GM12878 (cell line): ENCODE results near the gene ATXN7L1. TPM values are rescaled to one million over a fixed set of nuclear protein-coding genes. Genes with fewer than 3 reads are reported as not detected.

Experiments
- ATAC-seq: fragments of 200-7000 bp; cut with Tn5 transposase; 3 replicates; pipeline ENCODE4 v1.9.1; 2020; ENCODE audit warnings: mild to moderate bottlenecking, moderate library complexity
- BruUV-seq: library from RNA; stranded (reverse); fragments of 400-500 nt; replicated peaks from 2 replicates; lab custom pipeline; 2021; lab: Mats Ljungman, UMichigan
- CTCF ChIA-PET: fragments of 300-600 bp; sonication (Branson Sonifier 250); formaldehyde crosslinking; extraction: SDS; loops from one replicate; lab custom pipeline; 2021; ENCODE audit warnings: inconsistent platforms; lab: Yijun Ruan, JAX
- POLR2A ChIA-PET: fragments of 350-600 bp; formaldehyde crosslinking; extraction: SDS; loops from one replicate; lab custom pipeline; 2021; ENCODE audit warnings: inconsistent platforms; lab: Charles Lee
- RAD21 ChIA-PET: fragments of 300-600 bp; sonication (Branson Sonifier 250); formaldehyde crosslinking; loops from one replicate; lab custom pipeline; 2023; ENCODE audit warnings: antibody characterized with exemption; ENCODE audit not compliant: unreplicated experiment; lab: Charles Lee
- SMC1A ChIA-PET: fragments of 300-600 bp; sonication (Branson Sonifier 250); formaldehyde crosslinking; loops from one replicate; lab custom pipeline; 2023; ENCODE audit not compliant: unreplicated experiment, uncharacterized antibody; lab: Charles Lee
- DNase-seq: peaks from one replicate; pipeline ENCODE4 v3.0.0-alpha.2; 2011; ENCODE audit warnings: low read depth, low spot score
- FAIRE-seq: peaks from 3 replicates; lab custom pipeline; 2011; peaks lifted over from hg19 to GRCh38; lab: Jason Lieb, UNC
- H2AFZ ChIP-seq: 2 replicates; pipeline ENCODE4 v1.6.0; 2011; ENCODE audit warnings: low read depth, low read length, control low read depth; ENCODE audit not compliant: control insufficient read depth
- H3K27ac ChIP-seq: 2 replicates; pipeline ENCODE4 v1.5.1; 2011; ENCODE audit warnings: control low read depth; ENCODE audit not compliant: control insufficient read depth, insufficient read depth
- H3K27me3 ChIP-seq, 2 experiments: replicated peaks in 1 of 2; 2 replicates each; pipeline versions ENCODE4 v1.6.0 to v1.6.1; 2011; ENCODE audit warnings: low read length in 1 of 2; ENCODE audit not compliant: control insufficient read depth in 2 of 2, insufficient read depth in 2 of 2
- H3K36me3 ChIP-seq, 2 experiments: 2 replicates each; pipeline ENCODE4 v1.5.1; 2011; ENCODE audit warnings: low read length in 1 of 2; ENCODE audit not compliant: control insufficient read depth in 2 of 2, insufficient read depth in 2 of 2
- H3K4me1 ChIP-seq: 2 replicates; pipeline ENCODE4 v1.6.1; 2011; ENCODE audit warnings: mild to moderate bottlenecking, low read length, moderate library complexity, mixed read lengths; ENCODE audit not compliant: control insufficient read depth, insufficient read depth
- H3K4me2 ChIP-seq: 2 replicates; pipeline ENCODE4 v1.6.0; 2011; ENCODE audit warnings: control low read depth; ENCODE audit not compliant: control insufficient read depth, insufficient read depth
- H3K4me3 ChIP-seq: fragments of 200-600 bp; sonication (generic); 2 replicates; pipeline ENCODE4 v1.5.1; 2016
- H3K79me2 ChIP-seq: 2 replicates; pipeline ENCODE4 v1.6.0; 2011; ENCODE audit warnings: low read length; ENCODE audit not compliant: control insufficient read depth, insufficient read depth
- H3K9ac ChIP-seq: 2 replicates; pipeline ENCODE4 v1.8.0; 2011; ENCODE audit warnings: low read length, control low read depth, mixed read lengths; ENCODE audit not compliant: control insufficient read depth, insufficient read depth
- H3K9me3 ChIP-seq: replicated peaks from 3 replicates; pipeline ENCODE4 v1.5.1; 2011; ENCODE audit warnings: mild to moderate bottlenecking, low read length; ENCODE audit not compliant: control insufficient read depth, insufficient read depth
- H4K20me1 ChIP-seq: 2 replicates; pipeline ENCODE4 v1.6.0; 2011; ENCODE audit not compliant: control insufficient read depth, insufficient read depth
- EED ChIP-seq: sonication (generic); IDR thresholded peaks from 2 replicates; pipeline ENCODE4 v1.6.1; 2016; ENCODE audit warnings: antibody characterized with exemption, low read depth
- ESRRA ChIP-seq: IDR thresholded peaks from 2 replicates; pipeline ENCODE4 v1.6.1; 2012; ENCODE audit warnings: mild to moderate bottlenecking, low read length, improper control_type of control experiment
- HCFC1 ChIP-seq: fragments of 150-350 bp; IDR thresholded peaks from 2 replicates; pipeline ENCODE4 v1.6.1; 2014; ENCODE audit warnings: low read length
- HDGF ChIP-seq: fragments of 450-650 bp; IDR thresholded peaks from 2 replicates; pipeline ENCODE4 v1.6.1; 2016; ENCODE audit warnings: antibody characterized with exemption
- JUNB ChIP-seq: IDR thresholded peaks from 2 replicates; pipeline ENCODE4 v1.6.1; 2016; ENCODE audit warnings: antibody characterized with exemption, mild to moderate bottlenecking
- MEF2A ChIP-seq: IDR thresholded peaks from 2 replicates; pipeline ENCODE4 v1.6.1; 2011; ENCODE audit warnings: low read depth, mild to moderate bottlenecking, low read length, moderate library complexity; ENCODE audit not compliant: insufficient read depth
- MTA2 ChIP-seq: fragments of 450-650 bp; IDR thresholded peaks from 2 replicates; pipeline ENCODE4 v1.6.1; 2016; ENCODE audit warnings: low read depth, mild to moderate bottlenecking, moderate library complexity
- PML ChIP-seq: IDR thresholded peaks from 2 replicates; pipeline ENCODE4 v1.6.1; 2012; ENCODE audit warnings: low read length, inconsistent platforms
- POLR2AphosphoS2 ChIP-seq: IDR thresholded peaks from 2 replicates; pipeline ENCODE4 v1.6.1; 2011; ENCODE audit warnings: low read depth, mild to moderate bottlenecking, low read length, improper control_type of control experiment, moderate library complexity
- SREBF1 ChIP-seq: IDR thresholded peaks from 2 replicates; pipeline ENCODE4 v1.6.1; 2012; ENCODE audit warnings: mild to moderate bottlenecking, low read length
- STAT1 ChIP-seq: fragments of 450-650 bp; conservative IDR thresholded peaks from 2 replicates; pipeline ENCODE4 v1.6.1; 2014; ENCODE audit warnings: antibody characterized with exemption, mild to moderate bottlenecking
- TBL1XR1 ChIP-seq: IDR thresholded peaks from 2 replicates; pipeline ENCODE4 v1.6.1; 2012; ENCODE audit warnings: low read depth, low read length, improper control_type of control experiment
- TCF3 ChIP-seq: IDR thresholded peaks from 2 replicates; pipeline ENCODE4 v1.6.1; 2012; ENCODE audit warnings: low read depth, mild to moderate bottlenecking, low read length, borderline replicate concordance; ENCODE audit not compliant: insufficient read depth
- WRNIP1 ChIP-seq: IDR thresholded peaks from 2 replicates; pipeline ENCODE4 v1.6.1; 2011; ENCODE audit warnings: low read depth, low read length, improper control_type of control experiment, borderline replicate concordance
- ZNF217 ChIP-seq: fragments of 450-650 bp; IDR thresholded peaks from 2 replicates; pipeline ENCODE4 v1.6.1; 2017; ENCODE audit warnings: antibody characterized with exemption, mild to moderate bottlenecking
- ZSCAN29 ChIP-seq: fragments of 450-650 bp; IDR thresholded peaks from 2 replicates; pipeline ENCODE4 v1.6.1; 2017; ENCODE audit warnings: mild to moderate bottlenecking, moderate library complexity
- WGBS: methylation state at CpG from one replicate; pipeline ENCODE4 v1.1.6; 2016; ENCODE audit warnings: low lambda C conversion rate; ENCODE audit not compliant: insufficient replicate concordance, insufficient coverage; ENCODE audit errors: missing lambda C conversion rate; 5-methylcytosine and 5-hydroxymethylcytosine counted together
- in situ Hi-C: fragments of 300-500 bp; cut with MboI; formaldehyde crosslinking; loops from 9 replicates; pipeline ENCODE4 v1.14.3; 2018; ENCODE audit warnings: mixed read lengths
- intact Hi-C: fragments of 100-400 bp; cut with micrococcal nuclease; formaldehyde crosslinking; loops from one replicate; pipeline ENCODE4 v1.14.2; 2022; ENCODE audit not compliant: unreplicated experiment
- polyA plus RNA-seq, 11 experiments: library from polyadenylated mRNA; depleted of rRNA in 4 of 11; unstranded in 6 of 11; stranded (reverse) in 5 of 11; fragments of >200 nt; fragmentation: Nextera tagmentation in 4 of 11; fragmentation: Illumina TruSeq in 1 of 11; extraction: Ambion mirVana in 4 of 11; extraction: Trizol in 1 of 11; gene quantifications; 1 replicate in 1 of 11; 2 replicates in 10 of 11; pipeline versions ENCODE4 v1.2.1 to v1.2.3, GENCODE V29; 2011 to 2016; ENCODE audit warnings: inconsistent platforms in 2 of 11, missing spikeins in 2 of 11, low read depth in 1 of 11
- total RNA-seq, 4 experiments: library from RNA; depleted of rRNA in 3 of 4; stranded (reverse); fragments of >200 nt in 3 of 4; fragmentation: Illumina TruSeq in 1 of 4; extraction: Trizol in 1 of 4; gene quantifications; 2 replicates each; pipeline versions ENCODE4 v1.2.1 to v1.2.3, GENCODE V29; 2013 to 2021
- TF ChIP-seq, protein P1 (sequence below): IDR thresholded peaks from 2 replicates; pipeline ENCODE4 v1.6.1; 2011; ENCODE audit warnings: mild to moderate bottlenecking, low read depth, low read length, moderate library complexity; ENCODE audit not compliant: insufficient replicate concordance
- TF ChIP-seq, protein P2 (sequence below): fragments of 450-650 bp; IDR thresholded peaks from 2 replicates; pipeline ENCODE4 v1.6.1; 2018; ENCODE audit warnings: borderline replicate concordance, mild to moderate bottlenecking; ENCODE audit not compliant: partially characterized antibody
- TF ChIP-seq, protein P3 (sequence below): fragments of 450-650 bp; IDR thresholded peaks from 2 replicates; pipeline ENCODE4 v1.6.1; 2017; ENCODE audit warnings: low read depth, mild to moderate bottlenecking, moderate library complexity

Gene ATXN7L1
- total and polyA plus RNA-seq, 10 of the 15 experiments (the other 5 are each of a cell fraction or from before 2014, with no cell fraction given), result 0.40 to 2.9 (median 1.2) TPM

DNA sequence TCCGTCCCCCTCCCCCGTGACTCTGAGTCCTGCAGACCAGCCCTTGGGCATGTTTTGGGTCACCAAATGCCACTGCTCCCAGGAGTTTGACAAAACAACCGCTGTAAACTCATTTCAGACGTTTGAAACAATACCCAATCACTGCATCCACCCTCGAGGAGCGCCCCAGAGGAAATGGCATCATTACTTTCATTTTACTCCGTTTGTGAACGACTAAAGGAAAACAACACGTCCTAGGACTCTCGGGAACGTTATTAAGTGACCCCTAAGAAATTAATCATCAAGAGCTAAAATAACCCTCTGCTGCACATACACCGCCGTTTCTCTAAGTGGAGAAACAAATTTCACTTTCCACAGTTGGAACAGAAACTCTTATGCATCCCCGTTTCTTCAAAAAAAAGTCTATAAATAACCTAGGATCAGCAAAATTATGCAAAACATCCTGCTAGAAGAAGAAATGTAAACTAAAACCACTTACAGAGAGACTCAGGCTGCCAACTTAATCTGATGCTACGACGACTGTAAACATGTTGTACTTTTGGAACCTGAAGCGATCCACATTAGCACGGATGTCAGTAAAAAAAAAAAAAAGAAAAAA, 185.2 kb downstream of the ATXN7L1 start:
- ChIA-PET POLR2A (no interaction called here), SMC1A (interaction anchor here (1.0 kb wide), 1 partner anchor 19 kb away, joined by 3 read pairs; no protein-coding TSS in a partner anchor), RAD21 (no interaction called here), CTCF (interaction anchor here (1.0 kb wide), 1 partner anchor 35 kb away, joined by 4 read pairs; no protein-coding TSS in a partner anchor)
- in situ Hi-C loops, result no loop called here
- FAIRE-seq, result peak; percentile 84
- intact Hi-C loops, result no loop called here
- Histone ChIP-seq H3K36me3 (no peaks in the 10 kb centered on the region), H3K4me1 (no peaks in the 10 kb centered on the region; the same call in 1 of the 2 replicates), H4K20me1 (no peaks in the 10 kb centered on the region), H3K9ac (peak overlapping the region; percentile 19; the same call in 1 of the 2 replicates), H2AFZ (peak overlapping the region; percentile 87), H3K4me3 (peak overlapping the region; percentile 69), H3K79me2 (no peaks in the 10 kb centered on the region), H3K27me3 (no peaks in the 10 kb centered on the region), H3K4me2 (peak overlapping the region; percentile 95), H3K9me3 (no peaks in the 10 kb centered on the region; the same call in 1 of the 3 replicates), H3K27ac (no peak overlapping the region)
- no peak for DNase-seq
- TF ChIP-seq ZNF217, result no peak
- TF ChIP-seq HCFC1, result no peak
- TF ChIP-seq TCF3, result no peak
- TF ChIP-seq MTA2, result no peak
- 0 out of 2 replicates have a peak, but pooled peaks have one; percentile 7 for TF ChIP-seq MEF2A
- no peak for TF ChIP-seq STAT1
- no peak for TF ChIP-seq POLR2AphosphoS2
- TF ChIP-seq WRNIP1, result no peak
- TF ChIP-seq EED, result peak; percentile 64
- TF ChIP-seq, protein P1, sequence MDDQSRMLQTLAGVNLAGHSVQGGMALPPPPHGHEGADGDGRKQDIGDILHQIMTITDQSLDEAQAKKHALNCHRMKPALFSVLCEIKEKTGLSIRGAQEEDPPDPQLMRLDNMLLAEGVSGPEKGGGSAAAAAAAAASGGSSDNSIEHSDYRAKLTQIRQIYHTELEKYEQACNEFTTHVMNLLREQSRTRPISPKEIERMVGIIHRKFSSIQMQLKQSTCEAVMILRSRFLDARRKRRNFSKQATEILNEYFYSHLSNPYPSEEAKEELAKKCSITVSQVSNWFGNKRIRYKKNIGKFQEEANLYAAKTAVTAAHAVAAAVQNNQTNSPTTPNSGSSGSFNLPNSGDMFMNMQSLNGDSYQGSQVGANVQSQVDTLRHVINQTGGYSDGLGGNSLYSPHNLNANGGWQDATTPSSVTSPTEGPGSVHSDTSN, result no peak
- TF ChIP-seq ESRRA, result no peak
- no peak for TF ChIP-seq ZSCAN29
- no peak for TF ChIP-seq SREBF1
- TF ChIP-seq HDGF, result no peak
- TF ChIP-seq TBL1XR1, result no peak
- TF ChIP-seq, protein P2, sequence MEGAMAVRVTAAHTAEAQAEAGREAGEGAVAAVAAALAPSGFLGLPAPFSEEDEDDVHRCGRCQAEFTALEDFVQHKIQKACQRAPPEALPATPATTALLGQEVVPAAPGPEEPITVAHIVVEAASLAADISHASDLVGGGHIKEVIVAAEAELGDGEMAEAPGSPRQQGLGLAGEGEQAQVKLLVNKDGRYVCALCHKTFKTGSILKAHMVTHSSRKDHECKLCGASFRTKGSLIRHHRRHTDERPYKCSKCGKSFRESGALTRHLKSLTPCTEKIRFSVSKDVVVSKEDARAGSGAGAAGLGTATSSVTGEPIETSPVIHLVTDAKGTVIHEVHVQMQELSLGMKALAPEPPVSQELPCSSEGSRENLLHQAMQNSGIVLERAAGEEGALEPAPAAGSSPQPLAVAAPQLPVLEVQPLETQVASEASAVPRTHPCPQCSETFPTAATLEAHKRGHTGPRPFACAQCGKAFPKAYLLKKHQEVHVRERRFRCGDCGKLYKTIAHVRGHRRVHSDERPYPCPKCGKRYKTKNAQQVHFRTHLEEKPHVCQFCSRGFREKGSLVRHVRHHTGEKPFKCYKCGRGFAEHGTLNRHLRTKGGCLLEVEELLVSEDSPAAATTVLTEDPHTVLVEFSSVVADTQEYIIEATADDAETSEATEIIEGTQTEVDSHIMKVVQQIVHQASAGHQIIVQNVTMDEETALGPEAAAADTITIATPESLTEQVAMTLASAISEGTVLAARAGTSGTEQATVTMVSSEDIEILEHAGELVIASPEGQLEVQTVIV, result no peak
- TF ChIP-seq PML, result no peak
- TF ChIP-seq JUNB, result peak; percentile 30; the same call in 1 of the 2 replicates
- TF ChIP-seq, protein P3, sequence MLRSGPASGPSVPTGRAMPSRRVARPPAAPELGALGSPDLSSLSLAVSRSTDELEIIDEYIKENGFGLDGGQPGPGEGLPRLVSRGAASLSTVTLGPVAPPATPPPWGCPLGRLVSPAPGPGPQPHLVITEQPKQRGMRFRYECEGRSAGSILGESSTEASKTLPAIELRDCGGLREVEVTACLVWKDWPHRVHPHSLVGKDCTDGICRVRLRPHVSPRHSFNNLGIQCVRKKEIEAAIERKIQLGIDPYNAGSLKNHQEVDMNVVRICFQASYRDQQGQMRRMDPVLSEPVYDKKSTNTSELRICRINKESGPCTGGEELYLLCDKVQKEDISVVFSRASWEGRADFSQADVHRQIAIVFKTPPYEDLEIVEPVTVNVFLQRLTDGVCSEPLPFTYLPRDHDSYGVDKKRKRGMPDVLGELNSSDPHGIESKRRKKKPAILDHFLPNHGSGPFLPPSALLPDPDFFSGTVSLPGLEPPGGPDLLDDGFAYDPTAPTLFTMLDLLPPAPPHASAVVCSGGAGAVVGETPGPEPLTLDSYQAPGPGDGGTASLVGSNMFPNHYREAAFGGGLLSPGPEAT, result no peak
- 2% methylated on average over 16 of the region's 18 CpGs for WGBS
- no TSS peak for BruUV-seq
- peak; percentile 74 for ATAC-seq
